ENCODE data around the gene HYAL2.

Gene HYAL2

GRCh38 chr3:50355829-50356552, 33.4 kb upstream of the HYAL2 start:
- DNase-seq (ENCODE audit: low read depth, low spot score), result no peak
- H3K4me3 ChIP-seq (ENCODE audit: insufficient read length, low read depth), result no peak overlapping the region
- peaks cover 27% of the 10 kb centered on the region for H3K4me1 ChIP-seq (ENCODE audit: insufficient read depth, insufficient read length)
- peaks cover 3% of the 10 kb centered on the region for H3K27me3 ChIP-seq (ENCODE audit: insufficient read depth, insufficient read length)
- H3K36me3 ChIP-seq (ENCODE audit: insufficient read depth, insufficient read length, low read length), result peaks cover 69% of the 10 kb centered on the region
- no peaks in the 10 kb centered on the region for H3K9me3 ChIP-seq (ENCODE audit: insufficient read depth, low read length)
- H3K9ac ChIP-seq (ENCODE audit: insufficient read length, low read depth), result peak overlapping the region; percentile 8
- TF ChIP-seq ZNF274 (IDR thresholded peaks at IDR 0.05; ENCODE audit: low read depth, low read length) (no peak), SUZ12 (IDR thresholded peaks at IDR 0.05; ENCODE audit: extremely low read depth, insufficient read depth, insufficient read length) (no peak), YY1 (IDR thresholded peaks at IDR 0.05; ENCODE audit: insufficient read depth, insufficient read length) (no peak)

DNA sequence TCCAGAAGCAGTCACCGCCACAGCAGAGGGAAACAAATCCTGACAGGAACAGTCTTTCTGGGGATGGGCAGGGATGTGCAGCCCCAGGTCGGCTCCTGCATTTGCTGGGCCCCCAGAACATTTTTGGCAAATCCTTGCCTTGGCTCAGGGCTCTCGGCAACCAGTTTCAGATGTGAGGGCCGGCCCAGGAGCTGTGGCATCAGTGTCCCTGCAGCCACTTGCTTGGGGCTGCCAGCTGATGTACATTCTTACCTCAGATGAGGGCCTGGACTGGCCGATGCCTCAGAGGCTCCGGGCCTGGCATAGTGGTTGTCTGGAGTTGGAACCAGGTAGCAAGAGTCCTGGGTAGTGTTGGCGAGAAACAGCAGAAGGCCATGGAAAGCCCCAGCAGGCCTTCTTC, 32.3 kb upstream of the HYAL2 start:
- no peaks in the 10 kb centered on the region for H3K9me3 ChIP-seq (ENCODE audit: insufficient read depth, low read length)
- peaks cover 69% of the 10 kb centered on the region for H3K36me3 ChIP-seq (ENCODE audit: insufficient read depth, insufficient read length, low read length)
- TF ChIP-seq SUZ12 (IDR thresholded peaks at IDR 0.05; ENCODE audit: extremely low read depth, insufficient read depth, insufficient read length) (no peak), YY1 (IDR thresholded peaks at IDR 0.05; ENCODE audit: insufficient read depth, insufficient read length) (no peak), ZNF274 (IDR thresholded peaks at IDR 0.05; ENCODE audit: low read depth, low read length) (no peak)
- no peaks in the 10 kb centered on the region for H3K27me3 ChIP-seq (ENCODE audit: insufficient read depth, insufficient read length)
- DNase-seq (ENCODE audit: low read depth, low spot score), result no peak
- H3K4me3 ChIP-seq (ENCODE audit: insufficient read length, low read depth), result no peak overlapping the region
- H3K4me1 ChIP-seq (ENCODE audit: insufficient read depth, insufficient read length), result peaks cover 24% of the 10 kb centered on the region
- H3K9ac ChIP-seq (ENCODE audit: insufficient read length, low read depth), result no peak overlapping the region

DNA sequence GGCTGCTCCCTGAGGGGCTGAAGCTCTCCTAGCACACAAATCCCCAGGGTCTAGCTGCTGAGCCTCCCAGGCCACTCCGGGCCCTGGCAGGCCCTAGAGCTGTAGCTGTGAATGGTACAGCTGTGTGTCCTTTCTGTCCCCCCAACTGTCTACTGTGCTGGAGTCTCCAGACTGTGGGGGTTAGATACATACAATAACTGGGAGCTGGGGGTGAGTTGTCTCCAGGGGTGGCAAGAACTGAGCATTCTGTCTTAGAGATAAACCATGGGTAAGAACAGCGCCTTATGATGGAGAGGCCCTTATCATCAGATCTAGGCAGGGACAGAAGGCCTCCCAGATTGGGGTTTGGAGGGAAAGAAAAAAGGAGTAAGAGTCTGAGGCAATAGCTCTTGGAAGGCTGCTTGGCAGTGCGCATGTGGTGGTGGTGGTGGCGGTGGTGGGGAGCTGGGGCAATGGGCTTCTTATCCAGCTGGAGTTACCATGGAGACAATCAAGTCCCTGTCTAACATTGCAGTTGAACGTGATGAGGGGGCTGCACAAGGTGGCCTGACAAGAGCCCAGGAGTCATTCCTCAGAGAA, 31.7 kb upstream of the HYAL2 start:
- H3K9ac ChIP-seq (ENCODE audit: insufficient read length, low read depth), result no peak overlapping the region
- TF ChIP-seq SUZ12 (IDR thresholded peaks at IDR 0.05; ENCODE audit: extremely low read depth, insufficient read depth, insufficient read length) (no peak), YY1 (IDR thresholded peaks at IDR 0.05; ENCODE audit: insufficient read depth, insufficient read length) (no peak), ZNF274 (IDR thresholded peaks at IDR 0.05; ENCODE audit: low read depth, low read length) (no peak)
- H3K36me3 ChIP-seq (ENCODE audit: insufficient read depth, insufficient read length, low read length), result peaks cover 73% of the 10 kb centered on the region
- no peaks in the 10 kb centered on the region for H3K27me3 ChIP-seq (ENCODE audit: insufficient read depth, insufficient read length)
- DNase-seq (ENCODE audit: low read depth, low spot score), result no peak
- H3K4me3 ChIP-seq (ENCODE audit: insufficient read length, low read depth), result no peak overlapping the region
- H3K4me1 ChIP-seq (ENCODE audit: insufficient read depth, insufficient read length), result peaks cover 26% of the 10 kb centered on the region
- H3K9me3 ChIP-seq (ENCODE audit: insufficient read depth, low read length), result no peaks in the 10 kb centered on the region

DNA sequence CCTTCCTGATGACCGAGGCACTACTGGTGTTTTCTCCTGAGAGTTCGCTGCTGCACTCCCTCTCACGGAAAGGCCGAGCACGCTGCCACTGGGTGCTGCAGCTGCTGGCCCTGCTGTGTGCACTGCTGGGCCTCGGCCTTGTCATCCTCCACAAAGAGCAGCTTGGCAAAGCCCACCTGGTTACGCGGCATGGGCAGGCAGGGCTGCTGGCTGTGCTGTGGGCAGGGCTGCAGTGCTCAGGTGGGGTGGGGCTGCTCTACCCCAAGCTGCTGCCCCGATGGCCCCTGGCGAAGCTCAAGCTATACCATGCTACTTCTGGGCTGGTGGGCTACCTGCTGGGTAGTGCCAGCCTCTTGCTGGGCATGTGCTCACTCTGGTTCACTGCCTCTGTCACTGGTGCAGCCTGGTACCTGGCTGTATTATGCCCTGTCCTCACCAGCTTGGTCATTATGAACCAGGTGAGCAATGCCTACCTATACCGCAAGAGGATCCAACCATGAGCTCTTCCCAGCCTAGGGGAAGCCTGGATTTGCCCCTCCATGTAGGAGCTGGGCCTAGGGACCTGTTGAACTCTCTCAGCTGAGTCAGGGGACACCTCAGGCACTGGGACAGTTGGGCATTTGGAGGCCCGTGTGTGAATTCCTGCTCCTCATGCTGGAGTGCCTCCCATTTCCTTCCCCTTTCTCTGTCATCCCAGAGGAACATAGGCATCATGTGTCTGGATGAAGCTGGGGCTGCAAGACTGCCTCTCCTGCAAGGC, 30.9 kb upstream of the HYAL2 start:
- TF ChIP-seq ZNF274 (IDR thresholded peaks at IDR 0.05; ENCODE audit: low read depth, low read length) (no peak), SUZ12 (IDR thresholded peaks at IDR 0.05; ENCODE audit: extremely low read depth, insufficient read depth, insufficient read length) (no peak), YY1 (IDR thresholded peaks at IDR 0.05; ENCODE audit: insufficient read depth, insufficient read length) (no peak)
- peaks cover 77% of the 10 kb centered on the region for H3K36me3 ChIP-seq (ENCODE audit: insufficient read depth, insufficient read length, low read length)

DNA sequence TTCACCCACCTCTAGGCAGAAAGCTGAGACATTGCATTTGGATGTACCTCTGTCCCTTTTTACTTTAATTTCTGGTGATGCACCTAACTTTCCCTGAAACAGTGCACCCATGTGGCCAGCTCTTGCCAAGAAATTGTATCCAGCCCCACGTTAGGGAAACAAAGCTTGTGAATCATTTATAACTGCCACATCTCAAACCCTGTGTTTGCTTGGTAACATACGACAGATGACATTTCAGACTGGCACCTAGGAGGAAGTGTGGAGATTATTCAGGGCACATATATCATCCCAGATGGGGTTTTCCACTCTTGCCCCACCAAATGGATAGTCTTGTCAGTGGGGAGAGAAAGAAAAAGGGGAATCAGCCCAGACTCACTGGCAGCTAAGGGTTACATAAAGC, 30.2 kb upstream of the HYAL2 start:
- TF ChIP-seq YY1 (IDR thresholded peaks at IDR 0.05; ENCODE audit: insufficient read depth, insufficient read length), result no peak
- no peak for TF ChIP-seq SUZ12 (IDR thresholded peaks at IDR 0.05; ENCODE audit: extremely low read depth, insufficient read depth, insufficient read length)
- Histone ChIP-seq H3K4me1 (ENCODE audit: insufficient read depth, insufficient read length) (peaks cover 16% of the 10 kb centered on the region), H3K27me3 (ENCODE audit: insufficient read depth, insufficient read length) (no peaks in the 10 kb centered on the region), H3K4me3 (ENCODE audit: insufficient read length, low read depth) (no peak overlapping the region), H3K9ac (ENCODE audit: insufficient read length, low read depth) (peak overlapping the region; percentile 17), H3K9me3 (ENCODE audit: insufficient read depth, low read length) (no peaks in the 10 kb centered on the region), H3K36me3 (ENCODE audit: insufficient read depth, insufficient read length, low read length) (peaks cover 77% of the 10 kb centered on the region)
- no peak for DNase-seq (ENCODE audit: low read depth, low spot score)

More for the DNA sequence above, 30.9 kb upstream of the HYAL2 start:
- no peaks in the 10 kb centered on the region for H3K27me3 ChIP-seq (ENCODE audit: insufficient read depth, insufficient read length)
- H3K9ac ChIP-seq (ENCODE audit: insufficient read length, low read depth), result peak overlapping the region; percentile 17
- DNase-seq (ENCODE audit: low read depth, low spot score), result no peak
- no peaks in the 10 kb centered on the region for H3K9me3 ChIP-seq (ENCODE audit: insufficient read depth, low read length)
- H3K4me3 ChIP-seq (ENCODE audit: insufficient read length, low read depth), result no peak overlapping the region
- H3K4me1 ChIP-seq (ENCODE audit: insufficient read depth, insufficient read length), result peaks cover 22% of the 10 kb centered on the region

DNA sequence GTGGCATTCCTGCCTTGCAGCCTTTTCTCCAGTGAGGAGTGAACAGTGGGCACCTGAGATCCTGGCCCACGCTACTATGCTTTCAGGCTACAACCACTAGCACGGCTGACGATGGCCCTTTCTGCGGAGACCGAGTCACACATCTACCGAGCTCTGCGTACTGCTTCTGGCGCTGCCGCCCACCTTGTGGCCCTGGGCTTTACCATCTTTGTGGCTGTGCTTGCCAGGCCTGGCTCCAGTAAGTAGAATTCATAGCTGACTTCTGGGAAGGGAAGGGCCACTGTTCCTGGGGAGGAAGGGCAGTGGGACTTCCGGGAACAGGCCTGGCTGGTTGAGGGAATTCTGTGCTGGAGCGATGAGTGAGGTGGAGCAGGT, 28.8 kb upstream of the HYAL2 start:
- Histone ChIP-seq H3K4me1 (ENCODE audit: insufficient read depth, insufficient read length) (peaks cover 9% of the 10 kb centered on the region), H3K27me3 (ENCODE audit: insufficient read depth, insufficient read length) (peaks cover 1% of the 10 kb centered on the region), H3K9me3 (ENCODE audit: insufficient read depth, low read length) (no peaks in the 10 kb centered on the region), H3K4me3 (ENCODE audit: insufficient read length, low read depth) (peak overlapping the region; percentile 100), H3K36me3 (ENCODE audit: insufficient read depth, insufficient read length, low read length) (peaks cover 68% of the 10 kb centered on the region), H3K9ac (ENCODE audit: insufficient read length, low read depth) (peak overlapping the region; percentile 66)
- TF ChIP-seq YY1 (IDR thresholded peaks at IDR 0.05; ENCODE audit: insufficient read depth, insufficient read length), result no peak
- TF ChIP-seq SUZ12 (IDR thresholded peaks at IDR 0.05; ENCODE audit: extremely low read depth, insufficient read depth, insufficient read length), result no peak
- TF ChIP-seq ZNF274 (IDR thresholded peaks at IDR 0.05; ENCODE audit: low read depth, low read length), result no peak
- no peak for DNase-seq (ENCODE audit: low read depth, low spot score)
